ENCODE measurements around the gene RABEP2. TPM values are rescaled to one million over a fixed set of nuclear protein-coding genes. Genes with fewer than 3 reads are reported as not detected.
A peak's percentile ranks its signal among the peaks of the same experiment; 100 is the strongest.

Gene RABEP2
- total and polyA plus RNA-seq, 10 donors = 40.8 to 90.0 (median 53.1) TPM

DNA sequence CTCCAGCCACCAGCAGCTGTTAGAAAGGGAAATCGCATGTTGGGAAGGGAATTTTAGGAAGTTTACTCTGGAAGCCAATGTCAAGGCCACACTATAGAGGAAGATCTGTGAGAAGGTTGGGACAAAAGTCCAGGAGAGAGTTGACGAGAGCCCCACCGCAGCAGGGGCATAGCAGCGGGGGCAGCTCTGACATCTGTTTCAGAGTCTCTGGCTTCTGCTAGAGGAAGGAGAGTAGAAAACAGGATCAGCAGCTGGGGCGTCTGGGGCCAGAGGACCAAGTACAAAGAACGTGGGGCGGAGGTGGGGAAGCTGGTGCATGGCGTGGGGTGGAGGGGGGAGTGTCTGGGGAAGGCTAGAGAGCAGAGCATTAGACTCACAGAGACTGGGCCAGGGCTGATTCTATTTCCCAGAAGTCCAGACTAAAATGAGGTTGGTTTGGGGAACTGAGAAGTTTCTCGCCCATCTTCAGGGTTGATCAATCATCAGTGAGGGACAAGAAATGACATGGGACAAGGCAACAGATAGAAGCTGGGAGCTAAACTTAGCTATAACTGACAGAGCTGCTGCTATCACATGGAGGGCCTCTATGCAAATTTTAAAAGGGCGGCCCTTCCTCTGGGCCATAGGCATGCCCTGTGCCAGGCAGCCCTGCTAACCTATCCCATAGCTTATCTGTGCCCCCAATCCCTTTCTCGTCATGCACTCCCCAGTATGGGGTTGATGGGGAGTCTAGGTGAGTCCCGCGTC is 1.2 kb downstream of the RABEP2 start:
- H3K9me3 ChIP-seq = no peaks in the 10 kb centered on the region
- peak overlapping the region; percentile 58 to 92 (median 78) for H3K4me3 ChIP-seq
- no peak for TF ChIP-seq CTCF (IDR thresholded peaks at IDR 0.05 in 8 of 11, conservative IDR thresholded peaks at IDR 0.05 in 3 of 11)
- TF ChIP-seq POLR2AphosphoS5 (IDR thresholded peaks at IDR 0.05) = peak in 1 of 3 donors; percentile 56
- no peak for TF ChIP-seq POLR2A (IDR thresholded peaks at IDR 0.05)
- whole genome bisulfite sequencing, 5 donors = 43 to 63% (median 50%) methylated on average over 13 of the region's 13 CpGs
- peaks cover 0 to 43% (median 18%) of the 10 kb centered on the region in 6 donors for H3K36me3 ChIP-seq
- H3K27me3 ChIP-seq (replicated peaks in 1 of 7) = no peaks in the 10 kb centered on the region
- H3K27ac ChIP-seq = peak overlapping the region; percentile 94 to 100 (median 98)
- peaks cover 14 to 62% (median 41%) of the 10 kb centered on the region in 6 donors for H3K4me1 ChIP-seq
- peak; percentile 88 for DNase-seq
- intact Hi-C loops (cut with DNase I; ENCODE audit: low total_unique reads) = no loop called here

DNA sequence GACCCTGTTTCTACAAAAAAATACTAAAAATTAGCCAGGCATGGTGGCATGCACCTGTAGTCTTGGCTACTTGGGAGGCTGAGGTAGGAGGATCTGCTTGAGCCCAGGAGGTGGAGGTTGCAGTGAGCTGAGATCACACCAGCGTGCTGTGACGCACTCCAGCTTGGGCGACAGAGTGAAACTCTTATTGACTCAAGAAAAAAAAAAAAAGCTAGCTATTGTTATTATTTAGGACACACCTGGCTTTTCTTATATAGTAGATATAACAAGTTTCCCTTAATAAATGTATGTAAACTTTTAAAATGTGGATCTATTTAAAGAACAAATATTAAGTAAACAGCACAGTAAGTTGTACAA is 1.8 kb downstream of the RABEP2 start:
- 62 to 77% (median 73%) methylated on average over 3 of the region's 3 CpGs for WGBS, 5 donors
- H3K27me3 ChIP-seq (replicated peaks in 1 of 7) = no peaks in the 10 kb centered on the region
- intact Hi-C loops (cut with DNase I; ENCODE audit: low total_unique reads) = no loop called here
- H3K4me3 ChIP-seq = peak overlapping the region in 4 of 8 donors; percentile 77 to 92 (median 84)
- H3K27ac ChIP-seq = peak overlapping the region; percentile 40 to 100 (median 98)
- H3K36me3 ChIP-seq = peaks cover 0 to 50% (median 23%) of the 10 kb centered on the region in 6 donors
- DNase-seq = no peak
- no peaks in the 10 kb centered on the region for H3K9me3 ChIP-seq
- TF ChIP-seq POLR2AphosphoS5 (IDR thresholded peaks at IDR 0.05) = no peak
- TF ChIP-seq CTCF (IDR thresholded peaks at IDR 0.05 in 8 of 11, conservative IDR thresholded peaks at IDR 0.05 in 3 of 11) = no peak
- TF ChIP-seq POLR2A (IDR thresholded peaks at IDR 0.05) = no peak
- H3K4me1 ChIP-seq = peaks cover 14 to 62% (median 41%) of the 10 kb centered on the region in 6 donors

DNA sequence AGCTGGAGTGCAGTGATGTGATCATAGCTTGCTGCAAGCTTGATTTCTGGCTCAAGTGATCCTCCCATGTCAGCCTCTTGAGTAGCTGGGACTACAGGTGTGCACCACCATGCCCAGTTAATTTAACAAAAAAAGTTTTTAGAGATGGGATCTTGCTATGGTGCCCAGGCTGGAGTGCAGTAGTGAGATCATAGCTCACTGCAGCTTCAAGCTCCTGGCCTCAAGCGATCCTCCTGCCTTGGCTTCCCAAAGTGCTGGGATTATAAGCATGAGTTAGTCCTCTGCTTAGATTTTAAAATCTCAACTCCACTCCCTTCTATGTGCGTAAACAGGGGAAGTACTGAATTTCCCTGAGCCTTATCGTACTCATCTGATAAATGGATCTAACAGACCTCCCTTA is 6.3 kb downstream of the RABEP2 start:
- Histone ChIP-seq H3K9me3 (no peaks in the 10 kb centered on the region), H3K27me3 (replicated peaks in 1 of 7) (no peaks in the 10 kb centered on the region), H3K4me1 (peaks cover 7 to 29% (median 23%) of the 10 kb centered on the region in 6 donors), H3K4me3 (no peak overlapping the region), H3K27ac (no peak overlapping the region), H3K36me3 (peaks cover 3 to 95% (median 58%) of the 10 kb centered on the region in 6 donors)
- intact Hi-C loops (cut with DNase I; ENCODE audit: low total_unique reads) = no loop called here
- TF ChIP-seq POLR2AphosphoS5 (IDR thresholded peaks at IDR 0.05) (no peak), CTCF (IDR thresholded peaks at IDR 0.05 in 8 of 11, conservative IDR thresholded peaks at IDR 0.05 in 3 of 11) (no peak), POLR2A (IDR thresholded peaks at IDR 0.05) (no peak)
- no peak for DNase-seq
- WGBS, 5 donors = 93 to 100% (median 98%) methylated on average over 3 of the region's 3 CpGs

- Histone ChIP-seq H3K9me3 (no peaks in the 10 kb centered on the region), H3K27me3 (replicated peaks in 1 of 7) (no peaks in the 10 kb centered on the region), H3K4me3 (no peak overlapping the region), H3K27ac (no peak overlapping the region), H3K4me1 (peaks cover 0 to 13% (median 6%) of the 10 kb centered on the region in 6 donors), H3K36me3 (peaks cover 3 to 100% (median 70%) of the 10 kb centered on the region in 6 donors)
- WGBS, 5 donors = 81 to 90% (median 85%) methylated on average over 7 of the region's 7 CpGs
- TF ChIP-seq POLR2AphosphoS5 (IDR thresholded peaks at IDR 0.05) (no peak), CTCF (IDR thresholded peaks at IDR 0.05 in 8 of 11, conservative IDR thresholded peaks at IDR 0.05 in 3 of 11) (no peak), POLR2A (IDR thresholded peaks at IDR 0.05) (no peak)
- no peak for DNase-seq
- intact Hi-C loops (cut with DNase I; ENCODE audit: low total_unique reads) = no loop called here
Measured at GRCh38 chr16:28917095-28917494, 7.9 kb downstream of the RABEP2 start.
